ENCODE data around the gene GPR176. TPM values are rescaled to one million over a fixed set of nuclear protein-coding genes. Genes with fewer than 3 reads are reported as not detected.

GPR176 gene
- total RNA-seq, 1 donor from 2014 or later, result 21.1 TPM

DNA sequence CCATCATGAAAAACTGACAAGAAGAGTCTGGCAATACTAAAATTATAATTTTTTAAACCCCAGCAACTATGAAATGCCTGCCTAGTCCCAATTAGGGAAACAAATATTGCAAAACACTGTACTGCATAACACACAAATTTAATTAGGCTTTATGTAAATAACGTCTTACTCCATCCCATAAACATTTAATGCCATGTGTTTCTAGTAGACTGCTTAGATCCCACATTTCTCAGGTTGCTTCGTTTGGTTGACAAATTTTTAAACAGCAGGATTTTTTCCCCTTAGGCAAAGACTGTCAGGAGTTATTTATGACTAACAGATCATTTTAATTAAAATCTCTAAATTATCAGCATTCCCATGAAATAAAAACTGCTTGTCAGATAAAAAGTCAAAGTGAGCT lies 43.7 kb upstream of the GPR176 start:
- TF ChIP-seq, protein P1, sequence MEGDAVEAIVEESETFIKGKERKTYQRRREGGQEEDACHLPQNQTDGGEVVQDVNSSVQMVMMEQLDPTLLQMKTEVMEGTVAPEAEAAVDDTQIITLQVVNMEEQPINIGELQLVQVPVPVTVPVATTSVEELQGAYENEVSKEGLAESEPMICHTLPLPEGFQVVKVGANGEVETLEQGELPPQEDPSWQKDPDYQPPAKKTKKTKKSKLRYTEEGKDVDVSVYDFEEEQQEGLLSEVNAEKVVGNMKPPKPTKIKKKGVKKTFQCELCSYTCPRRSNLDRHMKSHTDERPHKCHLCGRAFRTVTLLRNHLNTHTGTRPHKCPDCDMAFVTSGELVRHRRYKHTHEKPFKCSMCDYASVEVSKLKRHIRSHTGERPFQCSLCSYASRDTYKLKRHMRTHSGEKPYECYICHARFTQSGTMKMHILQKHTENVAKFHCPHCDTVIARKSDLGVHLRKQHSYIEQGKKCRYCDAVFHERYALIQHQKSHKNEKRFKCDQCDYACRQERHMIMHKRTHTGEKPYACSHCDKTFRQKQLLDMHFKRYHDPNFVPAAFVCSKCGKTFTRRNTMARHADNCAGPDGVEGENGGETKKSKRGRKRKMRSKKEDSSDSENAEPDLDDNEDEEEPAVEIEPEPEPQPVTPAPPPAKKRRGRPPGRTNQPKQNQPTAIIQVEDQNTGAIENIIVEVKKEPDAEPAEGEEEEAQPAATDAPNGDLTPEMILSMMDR (IDR thresholded peaks at IDR 0.05), result no peak
- Mint-ChIP-seq H3K4me3 (ENCODE audit: unreplicated experiment) (no peak overlapping the region), H3K27me3 (ENCODE audit: unreplicated experiment) (no peaks in the 10 kb centered on the region), H3K4me1 (ENCODE audit: unreplicated experiment) (peaks cover 3% of the 10 kb centered on the region), H3K36me3 (ENCODE audit: unreplicated experiment) (peaks cover 45% of the 10 kb centered on the region), H3K9me3 (ENCODE audit: unreplicated experiment) (no peaks in the 10 kb centered on the region), H3K27ac (ENCODE audit: unreplicated experiment) (peak overlapping the region; percentile 11)
- no peak for DNase-seq (ENCODE audit: extremely low spot score, unreplicated experiment)

DNA sequence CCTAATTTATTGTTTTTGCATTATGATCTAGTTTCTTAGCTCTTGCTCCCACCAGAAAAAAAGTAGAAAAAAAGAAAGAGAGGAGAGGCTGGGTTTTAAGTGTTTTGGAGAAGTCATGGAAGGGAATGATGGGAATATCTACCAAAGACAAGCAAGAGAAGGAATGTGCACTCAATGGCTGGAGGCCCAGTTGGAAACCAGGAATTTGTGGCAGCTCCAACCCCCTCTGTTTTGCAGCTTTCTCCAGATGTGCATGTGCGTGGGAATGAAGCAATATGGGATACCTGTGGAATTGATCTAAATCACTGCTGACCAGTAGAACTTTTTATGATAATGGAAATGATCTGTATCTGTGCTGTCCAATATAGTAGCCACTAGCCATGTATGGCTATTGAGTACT lies 41.0 kb upstream of the GPR176 start:
- no peak for DNase-seq (ENCODE audit: extremely low spot score, unreplicated experiment)
- peaks cover 47% of the 10 kb centered on the region for H3K36me3 Mint-ChIP-seq (ENCODE audit: unreplicated experiment)
- no peak overlapping the region for H3K4me3 Mint-ChIP-seq (ENCODE audit: unreplicated experiment)
- peaks cover 3% of the 10 kb centered on the region for H3K4me1 Mint-ChIP-seq (ENCODE audit: unreplicated experiment)
- TF ChIP-seq, protein P1 (IDR thresholded peaks at IDR 0.05), result no peak
- H3K9me3 Mint-ChIP-seq (ENCODE audit: unreplicated experiment), result no peaks in the 10 kb centered on the region
- no peaks in the 10 kb centered on the region for H3K27me3 Mint-ChIP-seq (ENCODE audit: unreplicated experiment)
- no peak overlapping the region for H3K27ac Mint-ChIP-seq (ENCODE audit: unreplicated experiment)

DNA sequence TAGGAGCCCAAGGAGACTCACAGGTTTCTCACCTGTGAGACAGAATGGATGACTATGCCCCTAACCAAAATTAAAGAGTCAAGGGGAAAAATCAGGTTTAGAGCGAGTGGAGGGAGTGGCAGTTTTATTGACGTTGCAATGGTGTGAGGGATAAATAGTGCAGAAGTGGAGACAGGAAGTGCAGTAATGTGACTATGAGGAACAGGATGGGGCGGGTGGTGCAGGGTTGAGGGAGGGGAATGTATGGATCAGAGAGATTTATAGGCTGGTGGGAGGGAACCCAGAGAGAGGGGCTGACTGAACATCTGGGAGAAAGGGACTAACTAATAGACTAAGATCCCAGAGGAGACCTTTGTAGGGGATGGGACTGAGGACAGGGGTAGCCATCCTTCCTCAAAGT lies 40.3 kb upstream of the GPR176 start:
- Mint-ChIP-seq H3K36me3 (ENCODE audit: unreplicated experiment) (peaks cover 44% of the 10 kb centered on the region), H3K4me1 (ENCODE audit: unreplicated experiment) (peaks cover 3% of the 10 kb centered on the region), H3K27ac (ENCODE audit: unreplicated experiment) (no peak overlapping the region), H3K4me3 (ENCODE audit: unreplicated experiment) (no peak overlapping the region), H3K27me3 (ENCODE audit: unreplicated experiment) (no peaks in the 10 kb centered on the region), H3K9me3 (ENCODE audit: unreplicated experiment) (no peaks in the 10 kb centered on the region)
- TF ChIP-seq, protein P1 (IDR thresholded peaks at IDR 0.05), result no peak
- DNase-seq (ENCODE audit: extremely low spot score, unreplicated experiment), result no peak

DNA sequence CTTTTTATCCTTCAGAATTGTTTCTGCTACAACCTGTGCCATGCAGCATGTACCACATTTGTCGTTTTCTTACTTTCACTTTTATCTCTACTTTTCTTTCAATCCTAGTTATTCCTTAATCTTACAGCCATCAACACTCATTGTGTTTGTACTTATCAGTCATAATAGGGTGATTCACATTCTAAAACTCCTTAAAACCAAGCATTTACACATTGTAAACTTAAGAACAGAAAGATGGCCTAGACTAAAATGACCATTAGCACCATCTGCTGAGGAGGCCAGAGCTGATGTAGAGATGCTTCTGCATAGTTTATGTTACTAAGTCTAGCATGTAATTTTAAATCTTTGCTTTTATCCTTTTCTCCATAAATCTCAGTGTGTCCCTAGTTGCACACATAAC lies 39.3 kb upstream of the GPR176 start:
- H3K9me3 Mint-ChIP-seq (ENCODE audit: unreplicated experiment), result no peaks in the 10 kb centered on the region
- H3K27me3 Mint-ChIP-seq (ENCODE audit: unreplicated experiment), result no peaks in the 10 kb centered on the region
- peaks cover 45% of the 10 kb centered on the region for H3K36me3 Mint-ChIP-seq (ENCODE audit: unreplicated experiment)
- DNase-seq (ENCODE audit: extremely low spot score, unreplicated experiment), result no peak
- no peak overlapping the region for H3K4me3 Mint-ChIP-seq (ENCODE audit: unreplicated experiment)
- TF ChIP-seq, protein P1 (IDR thresholded peaks at IDR 0.05), result no peak
- no peak overlapping the region for H3K27ac Mint-ChIP-seq (ENCODE audit: unreplicated experiment)
- peaks cover 3% of the 10 kb centered on the region for H3K4me1 Mint-ChIP-seq (ENCODE audit: unreplicated experiment)

DNA sequence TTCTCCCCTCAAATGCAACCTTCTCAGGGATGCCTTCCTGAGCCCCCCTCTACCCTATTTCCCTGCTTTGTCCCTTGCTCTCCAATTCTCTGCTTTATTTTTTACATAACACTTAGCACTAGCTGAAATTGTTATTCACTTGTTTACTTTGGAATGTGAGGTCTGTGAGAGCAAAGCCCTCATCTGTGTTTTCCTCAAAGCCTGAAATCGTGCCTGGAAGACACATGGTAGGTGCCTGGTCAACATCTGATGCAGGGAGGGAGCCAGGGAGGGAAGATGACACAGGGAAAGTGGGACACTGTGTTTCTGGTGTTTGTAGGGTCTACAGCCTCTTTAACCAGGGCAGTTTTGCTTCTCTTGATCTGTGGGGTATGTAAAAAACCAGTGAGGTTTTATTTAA lies 37.4 kb upstream of the GPR176 start:
- no peaks in the 10 kb centered on the region for H3K9me3 Mint-ChIP-seq (ENCODE audit: unreplicated experiment)

More for the DNA sequence above, 37.4 kb upstream of the GPR176 start:
- no peaks in the 10 kb centered on the region for H3K4me1 Mint-ChIP-seq (ENCODE audit: unreplicated experiment)
- H3K4me3 Mint-ChIP-seq (ENCODE audit: unreplicated experiment), result no peak overlapping the region
- no peak for DNase-seq (ENCODE audit: extremely low spot score, unreplicated experiment)
- peaks cover 44% of the 10 kb centered on the region for H3K36me3 Mint-ChIP-seq (ENCODE audit: unreplicated experiment)
- no peak overlapping the region for H3K27ac Mint-ChIP-seq (ENCODE audit: unreplicated experiment)
- H3K27me3 Mint-ChIP-seq (ENCODE audit: unreplicated experiment), result no peaks in the 10 kb centered on the region
- TF ChIP-seq, protein P1 (IDR thresholded peaks at IDR 0.05), result no peak
